K562 (cell line): ENCODE results near the gene TMC8. TPM values are rescaled to one million over a fixed set of nuclear protein-coding genes. Genes with fewer than 3 reads are reported as not detected.

Experiments used
- CC2D1A ChIP-seq: fragments of 450-650 bp; IDR thresholded peaks from 2 replicates; pipeline ENCODE4 v1.6.1; 2017; ENCODE audit warnings: mild to moderate bottlenecking
- GTF2E2 ChIP-seq: fragments of 200-800 bp; sonication (Bioruptor generic); IDR thresholded peaks from 2 replicates; pipeline ENCODE4 v1.6.1; 2016; ENCODE audit warnings: missing genetic modification characterization, missing compliant biosample characterization
- LEF1 ChIP-seq: fragments of 450-650 bp; IDR thresholded peaks from 2 replicates; pipeline ENCODE4 v1.6.1; 2016; ENCODE audit warnings: mild to moderate bottlenecking
- MEF2A ChIP-seq: IDR thresholded peaks from 2 replicates; pipeline ENCODE4 v1.6.1; 2011; ENCODE audit warnings: low read depth, mild to moderate bottlenecking, low read length, moderate library complexity; ENCODE audit not compliant: control insufficient read depth
- PCBP2 ChIP-seq: fragments of 200-400 bp; formaldehyde crosslinking; IDR thresholded peaks from 2 replicates; pipeline ENCODE4 v1.6.1; 2018; ENCODE audit warnings: low read length, low read depth, mild to moderate bottlenecking, moderate library complexity; ENCODE audit not compliant: poor library complexity, severe bottlenecking
- PHTF2 ChIP-seq: fragments of 250-450 bp; sonication (Bioruptor Pico); IDR thresholded peaks from 2 replicates; pipeline ENCODE4 v1.5.0; 2021; ENCODE audit warnings: mild to moderate bottlenecking
- POLR2B ChIP-seq: fragments of 450-650 bp; IDR thresholded peaks from 2 replicates; pipeline ENCODE4 v1.6.1; 2018; ENCODE audit warnings: low read depth; ENCODE audit not compliant: partially characterized antibody
- TEAD1 ChIP-seq, 2 experiments: fragments of 450-650 bp in 1 of 2; sonication (generic) in 1 of 2; formaldehyde crosslinking; IDR thresholded peaks; 2 replicates each; pipeline versions ENCODE4 v1.4.0 to v1.8.0; 2020 to 2022; ENCODE audit warnings: mild to moderate bottlenecking in 2 of 2, missing genetic modification reagents in 1 of 2
- ZBTB2 ChIP-seq: fragments of 450-650 bp; IDR thresholded peaks from 2 replicates; pipeline ENCODE4 v1.6.1; 2016; ENCODE audit warnings: antibody characterized with exemption
- ZC3H8 ChIP-seq: fragments of 450-650 bp; IDR thresholded peaks from 2 replicates; pipeline ENCODE4 v1.6.1; 2017
- ZNF347 ChIP-seq: fragments of 450-650 bp; formaldehyde crosslinking; IDR thresholded peaks from 2 replicates; pipeline ENCODE4 v1.4.0; 2020; ENCODE audit warnings: low read depth, mild to moderate bottlenecking, moderate library complexity
- ZNF407 ChIP-seq: fragments of 450-650 bp; IDR thresholded peaks from 2 replicates; pipeline ENCODE4 v1.6.1; 2016; ENCODE audit warnings: low read depth
- polyA plus RNA-seq, 8 experiments: library from polyadenylated mRNA; depleted of rRNA in 4 of 8; stranded (reverse) in 5 of 8; unstranded in 3 of 8; fragments of >200 nt; fragmentation: Nextera tagmentation in 2 of 8; fragmentation: Illumina TruSeq in 1 of 8; extraction: Ambion mirVana in 2 of 8; extraction: Trizol in 1 of 8; gene quantifications; 2 replicates each; pipeline versions ENCODE4 v1.2.1 to v1.2.3, GENCODE V29; 2011 to 2014; ENCODE audit warnings: inconsistent platforms in 1 of 8, missing spikeins in 1 of 8
- total RNA-seq, 7 experiments: library from RNA; depleted of rRNA in 6 of 7; stranded (reverse); fragments of >200 nt in 6 of 7; fragmentation: Illumina TruSeq in 2 of 7; extraction: Trizol in 2 of 7; gene quantifications; 2 replicates each; pipeline versions ENCODE4 v1.2.1 to v1.2.3, GENCODE V29; 2011 to 2021; ENCODE audit warnings: low replicate concordance in 1 of 7
- TF ChIP-seq, protein P1 (sequence below): fragments of 250-450 bp; sonication (Bioruptor Pico); IDR thresholded peaks from 2 replicates; pipeline ENCODE4 v1.5.0; 2020; ENCODE audit warnings: mild to moderate bottlenecking
- TF ChIP-seq, protein P2 (sequence below): IDR thresholded peaks from 3 replicates; pipeline ENCODE4 v1.6.1; 2011; ENCODE audit warnings: borderline replicate concordance, mild to moderate bottlenecking; ENCODE audit not compliant: insufficient read length, insufficient read depth

The TMC8 gene
- total and polyA plus RNA-seq, 9 of the 15 experiments (the other 6 are each of a cell fraction or from before 2014, with no cell fraction given), result 0.13 to 10.9 (median 2.8) TPM

- TF ChIP-seq MEF2A (no peak), ZC3H8 (no peak), PHTF2 (CRISPR knock-in tag) (no peak), ZNF407 (no peak), ZNF347 (CRISPR knock-in tag) (no peak), GTF2E2 (tag) (no peak; the same call in 1 of the 2 replicates), TEAD1 (CRISPR knock-in tag; IDR thresholded peaks at IDR 0.05) (no peak), CC2D1A (no peak), ZBTB2 (no peak), POLR2B (peak; percentile 52), PCBP2 (no peak), LEF1 (peak; percentile 76; the same call in 1 of the 2 replicates)
- TF ChIP-seq, protein P1, sequence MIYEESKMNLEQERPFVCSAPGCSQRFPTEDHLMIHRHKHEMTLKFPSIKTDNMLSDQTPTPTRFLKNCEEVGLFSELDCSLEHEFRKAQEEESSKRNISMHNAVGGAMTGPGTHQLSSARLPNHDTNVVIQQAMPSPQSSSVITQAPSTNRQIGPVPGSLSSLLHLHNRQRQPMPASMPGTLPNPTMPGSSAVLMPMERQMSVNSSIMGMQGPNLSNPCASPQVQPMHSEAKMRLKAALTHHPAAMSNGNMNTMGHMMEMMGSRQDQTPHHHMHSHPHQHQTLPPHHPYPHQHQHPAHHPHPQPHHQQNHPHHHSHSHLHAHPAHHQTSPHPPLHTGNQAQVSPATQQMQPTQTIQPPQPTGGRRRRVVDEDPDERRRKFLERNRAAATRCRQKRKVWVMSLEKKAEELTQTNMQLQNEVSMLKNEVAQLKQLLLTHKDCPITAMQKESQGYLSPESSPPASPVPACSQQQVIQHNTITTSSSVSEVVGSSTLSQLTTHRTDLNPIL, result no peak
- TF ChIP-seq, protein P2, sequence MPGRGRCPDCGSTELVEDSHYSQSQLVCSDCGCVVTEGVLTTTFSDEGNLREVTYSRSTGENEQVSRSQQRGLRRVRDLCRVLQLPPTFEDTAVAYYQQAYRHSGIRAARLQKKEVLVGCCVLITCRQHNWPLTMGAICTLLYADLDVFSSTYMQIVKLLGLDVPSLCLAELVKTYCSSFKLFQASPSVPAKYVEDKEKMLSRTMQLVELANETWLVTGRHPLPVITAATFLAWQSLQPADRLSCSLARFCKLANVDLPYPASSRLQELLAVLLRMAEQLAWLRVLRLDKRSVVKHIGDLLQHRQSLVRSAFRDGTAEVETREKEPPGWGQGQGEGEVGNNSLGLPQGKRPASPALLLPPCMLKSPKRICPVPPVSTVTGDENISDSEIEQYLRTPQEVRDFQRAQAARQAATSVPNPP, result no peak
These were observed 3.2 kb upstream of the TMC8 start (continued) for GRCh38 chr17:78127239-78127887.
